Measurements from ENCODE around the gene RIPK4.

DNA sequence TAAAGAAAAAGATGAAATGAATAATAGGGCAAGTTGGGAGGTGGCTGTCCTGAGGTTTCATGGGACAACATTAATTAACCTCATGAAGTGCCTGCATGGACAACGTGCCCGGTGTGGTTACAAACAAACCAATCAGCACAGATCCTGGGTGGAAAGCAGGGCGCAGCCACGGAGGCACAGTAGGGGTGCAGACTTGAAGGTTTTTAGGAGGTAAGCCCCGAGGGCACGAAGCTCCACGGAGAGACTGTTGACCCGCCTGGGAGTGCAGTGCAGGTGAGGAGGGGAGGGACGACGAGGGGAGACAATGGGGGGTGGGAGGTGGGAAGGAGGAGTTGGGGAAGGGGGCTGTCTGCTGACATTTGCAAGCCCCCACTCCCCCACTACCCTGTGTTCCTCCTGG is 2.3 kb upstream of the RIPK4 start:
- TF ChIP-seq EZH2 (IDR thresholded peaks at IDR 0.05; ENCODE audit: insufficient read depth, poor library complexity, severe bottlenecking) (no peak), EZH2phosphoT487 (IDR thresholded peaks at IDR 0.05; ENCODE audit: insufficient read depth, low read depth) (no peak)
